A204.1 (cell line): ENCODE results near the gene MED31.
"Not testable (repeated sequence)": the region's sequence is repeated elsewhere in the genome, so short reads cannot be mapped to it uniquely, and the experiment has no call there.

Experiments
- FAIRE-seq: peaks from 2 replicates; lab custom pipeline; 2012; peaks lifted over from hg19 to GRCh38; lab: Jason Lieb, UNC

MED31 gene

DNA sequence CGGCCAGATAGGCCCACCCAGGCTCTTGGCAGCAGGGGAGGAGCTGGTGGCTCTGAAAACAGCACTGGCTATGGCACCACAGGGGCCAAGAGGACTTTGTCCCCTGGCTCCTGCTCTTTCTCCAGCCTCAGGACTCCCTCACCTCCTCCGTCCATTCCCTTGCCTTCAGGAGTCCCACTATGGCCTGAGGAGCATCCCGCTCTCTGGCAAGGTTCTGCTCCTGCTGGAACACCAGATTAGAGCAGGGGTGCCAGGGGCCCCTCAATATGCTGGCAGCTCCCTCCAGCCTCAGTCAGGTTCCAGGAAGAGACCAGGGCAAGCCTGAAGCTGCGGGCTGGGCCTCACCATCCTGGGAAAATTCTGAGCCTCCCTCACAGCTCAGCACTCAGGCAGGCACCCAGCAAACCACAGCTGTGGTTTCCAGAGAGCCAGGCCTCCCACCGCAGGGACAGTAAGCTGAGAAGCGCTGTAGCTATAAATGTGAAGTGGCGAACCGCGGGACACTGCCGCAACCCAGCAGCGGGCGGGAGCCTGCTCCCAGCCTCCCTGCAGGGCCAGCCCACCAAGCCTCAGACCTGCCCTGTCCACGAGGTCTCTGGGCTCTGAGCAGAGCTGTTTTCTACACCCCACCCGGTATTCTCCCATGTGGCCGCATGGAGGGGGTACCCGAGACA, 25.9 kb upstream of the MED31 start:
- no peak for FAIRE-seq

DNA sequence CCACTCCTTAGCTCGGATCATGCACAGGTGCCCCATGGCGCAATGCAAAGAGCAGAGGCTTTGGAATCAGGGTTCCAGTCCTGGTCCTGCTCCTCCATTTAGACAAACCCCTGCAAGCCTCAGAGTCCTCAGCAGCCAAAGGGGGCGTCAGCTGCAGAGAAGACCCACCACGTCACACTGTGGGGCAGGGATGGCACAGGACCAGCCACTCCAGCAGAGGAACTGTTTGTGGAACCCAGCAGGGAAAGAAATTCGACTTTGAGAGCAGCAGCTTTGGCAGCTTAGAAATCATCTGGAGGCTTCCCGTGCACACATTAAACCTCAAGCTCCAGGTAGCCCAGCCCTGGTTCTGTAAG, 25.4 kb upstream of the MED31 start:
- FAIRE-seq, result no peak

GRCh38 chr17:6675201-6675825, 23.9 kb upstream of the MED31 start:
- FAIRE-seq, result no peak

GRCh38 chr17:6674586-6674985, 23.2 kb upstream of the MED31 start:
- no peak for FAIRE-seq

GRCh38 chr17:6671431-6671830, 20.0 kb upstream of the MED31 start:
- FAIRE-seq, result no peak

GRCh38 chr17:6670999-6671398, 19.6 kb upstream of the MED31 start:
- FAIRE-seq, result no peak

DNA sequence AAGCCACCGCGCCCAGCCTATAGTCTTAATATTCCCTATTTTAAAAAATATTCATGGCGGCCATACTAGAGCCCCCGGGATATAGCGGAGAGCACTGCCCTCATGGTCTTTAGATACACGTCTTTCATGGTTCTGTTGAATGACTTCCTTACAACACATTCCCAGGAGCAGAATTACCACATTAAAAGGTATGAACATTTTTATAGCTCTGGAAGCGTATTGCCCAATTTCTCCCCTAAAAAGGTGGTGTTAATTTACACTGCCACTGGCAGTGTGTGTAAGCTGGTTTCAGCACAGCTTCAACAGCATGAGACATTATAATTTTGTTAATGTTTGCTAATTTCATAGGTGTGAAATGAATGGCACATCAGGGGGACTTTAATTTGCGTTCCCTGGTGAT, 19.2 kb upstream of the MED31 start:
- FAIRE-seq, result no peak

DNA sequence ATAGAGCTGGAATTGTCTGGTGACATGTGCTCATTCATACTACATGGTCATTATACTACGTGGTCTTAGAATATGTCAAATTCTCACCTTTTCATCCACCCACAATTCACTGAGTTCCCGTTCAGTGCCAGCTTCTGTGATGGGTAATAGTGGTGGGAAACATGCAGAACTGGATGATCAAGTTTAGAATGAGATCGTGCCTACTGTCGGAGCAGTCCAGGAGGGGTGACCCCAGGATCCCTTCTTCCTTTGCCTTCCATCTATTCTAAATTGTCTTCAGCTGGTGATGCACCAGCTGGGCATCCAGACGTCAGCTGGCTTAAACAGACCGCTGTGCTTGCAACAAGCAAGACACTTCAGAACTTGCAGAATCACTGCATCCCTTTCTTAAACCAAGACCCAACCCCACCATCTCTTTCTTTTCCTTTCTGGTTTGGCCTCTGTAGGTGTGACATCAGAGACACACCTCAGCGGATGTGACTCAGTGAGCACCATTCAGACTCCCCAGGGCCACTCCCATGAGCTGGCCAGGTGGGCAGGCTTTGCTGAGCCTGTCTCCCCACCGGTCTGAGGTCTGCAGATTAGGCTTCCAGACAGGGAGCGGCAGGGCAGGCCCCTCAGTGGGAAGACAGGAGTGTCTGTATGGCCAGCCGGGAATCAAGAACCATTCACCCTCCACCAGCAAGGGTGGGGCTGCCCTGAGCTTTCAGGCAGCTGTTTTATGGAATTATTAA, 18.2 kb upstream of the MED31 start:
- FAIRE-seq, result no peak

GRCh38 chr17:6668727-6669425, 17.5 kb upstream of the MED31 start:
- no peak for FAIRE-seq

- FAIRE-seq, result no peak
Observed at GRCh38 chr17:6668219-6668618, 16.8 kb upstream of the MED31 start.

DNA sequence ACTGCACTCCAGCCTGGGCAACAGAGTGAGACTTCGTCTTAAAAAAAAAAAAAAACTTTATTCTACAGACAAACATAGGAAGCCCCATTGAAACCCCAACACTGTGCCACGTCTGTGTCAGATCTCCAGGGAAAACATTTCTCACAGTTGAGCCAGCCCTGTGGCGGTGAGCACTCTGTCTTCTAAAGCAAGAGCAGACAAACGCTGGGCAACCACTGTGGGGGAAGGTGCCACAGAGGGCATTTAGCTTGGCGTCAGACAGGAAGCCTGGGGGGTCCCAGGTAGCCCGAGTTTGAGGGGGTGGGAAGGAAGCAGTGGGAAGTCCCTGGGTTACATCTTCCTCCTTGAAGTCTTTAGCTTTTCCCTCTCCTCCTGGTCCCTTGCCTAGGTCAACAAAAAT, 16.1 kb upstream of the MED31 start:
- no peak for FAIRE-seq

DNA sequence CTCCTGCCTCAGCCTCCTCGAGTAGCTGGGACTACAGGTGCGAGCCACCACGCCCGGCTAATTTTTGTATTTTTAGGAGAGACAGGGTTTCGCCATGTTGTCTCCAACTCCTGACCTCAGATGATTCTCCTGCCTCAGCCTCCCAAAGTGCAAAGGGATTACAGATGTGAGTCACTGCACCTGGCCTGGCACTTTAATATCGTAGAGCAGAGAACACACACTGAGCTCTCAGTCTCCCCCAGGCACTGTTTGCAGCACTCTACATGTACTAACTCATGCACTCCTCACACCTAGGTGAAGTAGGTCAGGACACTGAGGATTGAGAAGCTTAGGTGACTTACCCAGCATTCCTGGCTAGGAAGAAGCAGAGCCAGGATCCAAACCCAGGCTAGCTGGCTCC, 15.2 kb upstream of the MED31 start:
- no peak for FAIRE-seq

- no peak for FAIRE-seq
Observed at GRCh38 chr17:6666077-6666521, 14.7 kb upstream of the MED31 start.

DNA sequence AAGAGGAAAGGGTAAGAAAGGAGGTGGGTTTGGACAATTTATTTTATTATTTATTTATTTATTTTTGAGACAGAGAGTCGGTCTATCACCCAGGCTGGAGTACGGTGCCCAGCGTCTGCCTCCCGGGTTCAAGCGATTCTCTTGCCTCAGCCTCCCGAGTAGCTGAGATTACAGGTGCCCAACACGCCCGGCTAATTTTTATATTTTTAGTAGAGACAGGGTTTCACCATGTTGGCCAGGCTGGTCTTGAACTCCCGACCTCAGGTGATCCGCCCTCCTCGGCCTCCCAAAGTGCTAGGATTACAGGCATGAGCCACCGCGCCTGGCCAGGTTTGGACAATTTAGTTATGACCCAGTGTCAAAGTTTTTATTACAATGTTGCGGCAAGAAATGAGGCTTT, 11.8 kb upstream of the MED31 start:
- not testable (repeated sequence) for FAIRE-seq

DNA sequence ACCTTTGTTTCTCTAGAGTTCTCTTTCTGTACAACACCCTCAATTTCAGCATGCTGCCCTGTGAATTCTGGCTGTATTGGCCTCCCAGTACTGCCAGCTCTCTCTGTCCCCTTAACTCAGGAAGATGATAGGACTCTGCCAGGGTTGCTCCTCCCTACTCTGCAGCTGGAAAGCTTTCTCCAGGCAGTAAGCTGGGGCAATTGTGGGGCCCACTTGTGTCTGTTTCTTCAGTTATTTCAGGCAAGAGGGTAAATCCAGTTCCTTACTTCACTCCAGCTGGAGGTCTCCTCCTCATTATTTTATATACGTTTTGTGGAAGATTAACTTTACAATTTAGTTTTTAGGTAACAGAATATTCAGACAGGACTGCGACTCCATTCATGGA, 10.1 kb upstream of the MED31 start:
- no peak for FAIRE-seq

- no peak for FAIRE-seq
Observed at GRCh38 chr17:6660805-6661463, 9.5 kb upstream of the MED31 start.

DNA sequence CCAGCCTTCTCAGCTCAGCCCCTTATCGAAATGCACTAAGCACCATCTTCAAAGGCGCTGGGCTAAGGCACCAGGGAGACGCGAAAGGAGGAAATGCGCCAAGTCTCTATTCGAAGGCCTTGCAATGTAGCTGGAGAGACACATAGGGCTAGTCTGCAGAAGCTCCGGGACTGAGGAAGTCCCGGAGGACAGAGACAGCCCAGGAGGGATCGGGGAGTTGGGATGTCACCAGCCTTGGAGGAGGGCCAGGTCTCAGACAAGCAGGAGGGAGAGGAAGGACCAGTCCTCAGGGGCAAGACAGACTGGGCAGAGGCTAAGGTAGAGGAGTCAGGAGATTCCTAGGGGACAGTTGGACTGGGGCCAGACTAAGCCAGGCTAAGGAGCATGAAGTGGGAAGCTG, 8.7 kb upstream of the MED31 start:
- no peak for FAIRE-seq

- not testable (repeated sequence) for FAIRE-seq
Observed at GRCh38 chr17:6658411-6658810, 7.0 kb upstream of the MED31 start.

GRCh38 chr17:6657633-6658287, 6.4 kb upstream of the MED31 start:
- FAIRE-seq, result no peak

DNA sequence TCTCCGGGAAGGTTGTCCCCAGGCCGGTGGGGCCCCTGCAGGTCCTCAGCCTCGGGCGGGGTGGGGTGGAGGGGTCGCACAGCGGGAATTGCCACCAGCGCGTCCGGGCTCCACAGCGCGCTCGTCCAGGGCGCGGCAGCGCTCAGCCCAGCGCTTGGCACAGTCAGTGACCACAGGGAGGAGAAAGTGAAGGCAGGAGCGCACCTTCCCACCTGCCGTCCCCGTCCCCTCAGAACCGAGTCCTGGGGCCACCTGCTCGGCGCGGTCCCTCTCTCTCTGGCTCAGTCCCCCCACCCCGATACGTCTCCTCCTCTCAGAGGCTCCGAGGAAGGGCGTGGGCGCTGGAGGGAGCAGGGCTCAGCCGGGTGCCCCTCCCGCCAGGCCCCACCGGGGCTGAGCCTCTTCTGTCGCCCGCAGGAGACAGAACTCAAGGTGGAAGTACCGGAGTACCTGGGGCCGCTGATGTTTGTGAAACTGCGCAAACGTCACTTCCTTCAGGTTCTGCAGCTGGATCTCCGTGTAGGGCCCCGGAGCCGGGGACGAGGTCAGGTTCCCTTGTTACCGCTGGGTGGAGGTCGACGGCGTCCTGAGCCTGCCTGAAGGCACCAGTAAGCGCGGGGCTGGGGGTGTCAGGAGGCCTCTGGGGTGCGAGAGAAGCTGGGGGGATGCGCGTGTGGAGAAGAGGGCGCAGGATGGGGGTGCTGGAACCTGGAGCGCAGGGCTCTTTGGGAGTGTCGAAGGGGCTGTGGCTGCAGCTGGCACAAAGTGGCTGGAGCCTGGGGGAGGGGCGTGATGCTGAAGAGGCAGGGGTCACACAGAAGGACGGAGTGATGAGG, 5.6 kb upstream of the MED31 start:
- not testable (repeated sequence) for FAIRE-seq

- FAIRE-seq, result not testable (repeated sequence)
Observed at GRCh38 chr17:6655732-6656361, 4.4 kb upstream of the MED31 start.
